HG03097 (cell line): ENCODE results near the gene IL4.
"Not testable (repeated sequence)": the region's sequence is repeated elsewhere in the genome, so short reads cannot be mapped to it uniquely, and the experiment has no call there.

ENCODE experiments used
- ATAC-seq: cut with Tn5 transposase; IDR thresholded peaks from one replicate; pipeline ENCODE4 v1.9.1; 2021; ENCODE audit not compliant: unreplicated experiment, low FRiP score

IL4 gene

DNA sequence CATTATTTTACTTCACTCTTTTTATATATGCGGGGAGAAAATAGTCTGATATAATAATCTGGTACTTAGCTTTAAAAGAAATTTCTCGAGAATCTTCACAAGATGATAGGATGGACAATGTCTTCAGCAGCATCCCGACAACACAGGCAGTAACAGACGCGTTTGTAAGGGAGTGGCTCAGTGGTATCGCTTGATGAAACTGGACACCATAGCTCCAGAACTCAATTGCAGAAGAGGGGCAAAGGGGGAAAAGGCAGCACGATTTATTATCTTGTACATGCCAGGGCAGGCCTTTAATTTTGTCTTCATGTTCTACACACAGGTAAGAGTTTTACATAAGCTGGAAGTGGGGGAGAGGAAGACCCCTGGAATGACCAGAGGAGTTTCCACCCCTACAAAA, 15.7 kb downstream of the IL4 start:
- ATAC-seq: no peak

DNA sequence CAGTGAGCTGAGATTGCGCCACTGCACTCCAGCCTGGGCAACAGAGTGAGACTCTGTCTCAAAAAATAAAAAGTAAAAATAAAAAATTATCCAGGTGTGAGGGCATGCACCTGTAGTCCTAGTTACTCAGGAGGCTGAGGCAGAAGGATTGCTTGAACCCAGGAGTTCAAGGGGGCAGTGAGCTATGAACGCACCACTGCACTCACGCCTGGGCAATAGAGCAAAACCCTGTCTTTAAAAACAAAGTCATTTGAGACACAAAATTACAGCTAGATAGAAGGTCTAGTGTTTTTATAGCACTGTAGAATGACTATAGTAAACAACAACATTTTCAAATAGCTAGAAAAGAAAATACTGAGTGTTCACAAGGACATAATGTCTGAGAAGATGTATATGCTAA, 16.4 kb downstream of the IL4 start:
- ATAC-seq: no peak

DNA sequence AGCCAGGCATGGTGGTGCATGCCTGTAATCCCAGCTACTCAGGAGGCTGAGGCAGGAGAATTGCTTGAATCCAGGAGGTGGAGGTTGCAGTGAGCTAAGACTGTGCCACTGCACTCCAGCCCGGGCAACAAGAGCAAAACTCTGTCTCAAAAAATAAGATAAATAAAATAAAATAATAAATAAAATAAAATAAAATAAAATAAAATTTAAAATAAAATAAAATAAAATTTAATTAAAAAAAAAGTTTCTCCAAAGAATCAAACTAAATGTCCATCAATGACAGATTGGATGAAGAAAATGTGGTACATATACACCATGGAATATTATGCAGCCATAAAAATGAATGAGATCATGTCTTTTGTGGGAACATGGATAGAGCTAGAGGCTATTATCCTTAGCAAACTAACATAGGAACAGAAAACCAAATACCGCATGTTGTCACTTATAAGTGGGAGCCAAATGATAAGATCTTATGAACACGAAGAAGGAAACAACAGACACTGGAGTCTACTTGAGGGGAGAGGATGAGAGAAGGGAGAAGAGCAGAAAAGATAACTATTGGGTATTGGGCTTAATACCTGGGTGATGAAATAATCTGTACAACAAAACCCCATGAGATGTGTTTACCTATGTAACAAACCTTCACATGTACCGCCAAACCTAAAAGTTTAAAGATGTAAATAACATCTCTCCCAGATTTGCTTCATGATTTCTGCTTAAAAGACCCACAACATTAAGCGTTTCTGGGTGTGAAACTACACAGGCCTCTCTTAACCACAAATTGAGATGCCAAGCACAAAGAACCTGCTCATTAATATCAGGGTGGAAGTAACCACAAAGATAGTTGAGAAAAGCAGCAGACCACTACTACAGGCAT, 18.2 kb downstream of the IL4 start:
- not testable (repeated sequence) for ATAC-seq

DNA sequence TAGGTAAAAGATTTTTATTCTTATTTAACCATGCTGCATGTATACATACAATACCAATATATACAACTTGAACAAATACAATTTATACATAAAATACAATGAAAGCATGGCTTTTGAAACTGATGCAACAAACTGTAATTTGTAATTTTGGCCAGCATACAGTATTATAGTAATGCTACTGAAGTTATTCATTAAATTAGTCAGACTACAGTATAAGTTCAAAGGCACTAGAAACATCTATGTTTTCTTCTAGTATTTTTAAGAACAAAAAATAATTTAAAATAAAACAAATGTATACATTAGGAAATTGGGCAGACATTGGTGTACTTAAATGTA, 18.8 kb downstream of the IL4 start:
- ATAC-seq: no peak

DNA sequence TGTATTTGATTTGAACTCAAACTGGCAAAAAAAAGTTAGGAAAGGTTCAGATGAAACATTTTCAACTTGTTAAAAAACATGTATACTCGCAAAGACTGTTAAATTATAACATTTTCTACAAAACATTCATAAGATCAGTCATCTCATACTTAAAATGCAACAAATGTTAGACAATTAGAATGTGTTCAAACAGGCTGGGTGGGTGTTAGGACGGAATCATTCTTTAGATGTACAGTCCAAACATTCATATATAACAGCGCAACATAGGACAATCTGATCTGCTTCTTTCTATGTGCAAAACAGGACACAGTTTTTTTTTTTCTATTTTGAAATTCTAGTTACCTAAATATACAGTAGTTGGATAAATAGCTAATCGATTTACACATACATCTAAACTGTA, 22.2 kb downstream of the IL4 start:
- no peak for ATAC-seq

DNA sequence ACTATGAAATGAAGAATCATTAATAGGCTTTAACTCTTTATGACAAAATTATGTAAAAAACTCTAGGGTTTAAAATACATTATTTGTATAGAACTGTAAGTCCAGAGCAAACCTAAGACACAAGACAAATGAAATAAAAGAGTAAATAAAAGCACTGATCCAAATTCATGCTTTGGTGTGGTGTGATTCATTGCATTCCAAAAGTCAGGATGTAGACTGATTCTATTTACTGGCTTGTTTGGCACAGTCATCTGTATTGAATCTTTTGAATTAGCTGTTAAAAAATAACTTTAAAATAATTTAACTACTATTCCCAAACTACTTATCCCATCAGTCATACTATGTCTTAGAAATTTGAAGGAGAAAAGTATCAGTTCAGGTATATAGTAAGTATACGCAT, 31.1 kb downstream of the IL4 start:
- ATAC-seq: no peak

DNA sequence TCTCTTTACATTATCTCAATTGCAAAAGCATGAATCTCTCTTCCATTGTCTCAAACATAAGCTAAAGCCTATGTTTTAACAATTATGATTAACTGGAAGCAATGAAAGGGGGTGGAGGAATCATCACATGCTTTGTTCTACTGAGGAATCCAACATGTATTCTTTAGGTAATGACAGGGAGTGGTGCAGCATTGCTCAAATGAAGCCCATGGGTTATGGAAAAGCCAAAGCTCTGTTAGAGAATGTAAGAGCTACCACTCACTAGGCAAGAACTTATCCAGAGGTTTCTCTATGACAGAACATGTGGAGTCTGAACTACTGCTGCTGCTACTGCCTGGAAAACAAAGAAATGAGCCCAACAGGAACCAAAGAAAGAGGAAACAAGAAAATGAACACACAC, 34.9 kb downstream of the IL4 start:
- ATAC-seq: no peak

DNA sequence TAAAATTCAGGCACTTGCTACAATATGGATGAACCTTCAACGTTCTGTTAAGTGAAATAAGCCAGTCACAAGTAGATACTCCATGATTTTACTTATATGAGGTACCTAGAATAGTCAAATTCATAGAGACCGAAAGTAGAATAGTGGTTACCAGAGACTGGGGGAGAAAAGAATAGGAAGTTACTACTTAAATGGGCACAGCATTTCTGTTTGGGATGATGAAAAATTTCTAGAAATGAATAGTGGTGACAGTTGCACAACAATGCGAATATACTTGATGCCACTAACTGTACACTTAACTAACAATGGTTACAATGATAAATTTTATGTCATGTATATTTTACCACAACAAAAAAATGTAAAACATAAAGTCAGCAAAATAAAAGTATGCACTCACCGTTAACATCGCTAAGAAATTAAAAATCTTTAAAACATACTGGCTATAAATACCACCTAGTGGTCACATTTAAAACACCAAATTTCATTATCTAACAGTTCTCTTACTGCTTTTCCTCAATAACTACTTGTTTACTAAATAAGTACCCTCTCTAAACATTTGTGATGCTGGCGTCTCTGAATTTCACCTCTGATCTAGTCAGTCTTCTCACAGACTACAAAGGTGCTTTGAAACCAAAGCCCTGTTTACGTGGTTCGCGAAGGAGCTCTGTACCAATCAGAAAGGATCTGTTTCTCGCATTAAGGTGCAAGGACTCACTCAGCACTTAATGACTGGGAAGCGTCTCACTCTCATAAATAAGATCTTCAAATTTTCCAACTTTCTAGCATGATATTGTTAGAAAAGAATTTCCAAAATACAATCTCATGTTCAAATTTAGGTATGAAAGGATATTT, 40.9 kb downstream of the IL4 start:
- ATAC-seq: no peak

DNA sequence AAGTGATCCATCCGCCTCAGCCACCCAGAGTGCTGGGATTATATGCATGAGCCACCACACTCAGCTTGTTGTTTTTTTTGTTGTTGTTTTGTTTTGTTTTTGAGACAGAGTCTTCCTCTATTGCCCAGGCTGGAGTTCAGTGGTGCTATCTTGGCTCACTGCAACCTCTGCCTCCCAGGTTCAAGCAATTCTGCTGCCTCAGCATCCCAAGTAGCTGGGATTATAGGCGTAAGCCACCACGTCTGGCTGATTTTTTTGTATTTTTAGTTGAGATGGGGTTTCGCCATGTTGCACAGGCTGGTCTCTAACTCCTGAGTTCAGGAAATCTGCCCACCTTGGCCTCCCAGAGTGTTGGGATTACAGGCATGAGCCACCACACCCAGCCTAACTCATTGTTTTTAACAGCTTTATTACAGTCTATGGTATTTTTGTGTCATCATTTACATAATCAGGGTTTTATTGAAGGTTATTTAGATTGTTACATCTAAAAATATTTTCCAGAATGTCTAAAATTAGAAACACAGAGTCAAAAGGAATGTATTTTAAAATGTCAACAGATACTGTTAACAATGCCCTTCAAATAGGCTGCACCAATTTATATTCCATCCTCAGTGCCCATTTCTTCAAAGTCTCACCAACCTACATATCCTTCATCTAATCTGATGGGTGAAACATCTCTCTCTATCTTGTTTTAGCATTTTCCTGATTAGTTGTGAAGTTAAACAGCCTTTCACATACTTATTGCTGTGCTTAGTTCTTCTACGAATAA, 44.9 kb downstream of the IL4 start:
- no peak for ATAC-seq

DNA sequence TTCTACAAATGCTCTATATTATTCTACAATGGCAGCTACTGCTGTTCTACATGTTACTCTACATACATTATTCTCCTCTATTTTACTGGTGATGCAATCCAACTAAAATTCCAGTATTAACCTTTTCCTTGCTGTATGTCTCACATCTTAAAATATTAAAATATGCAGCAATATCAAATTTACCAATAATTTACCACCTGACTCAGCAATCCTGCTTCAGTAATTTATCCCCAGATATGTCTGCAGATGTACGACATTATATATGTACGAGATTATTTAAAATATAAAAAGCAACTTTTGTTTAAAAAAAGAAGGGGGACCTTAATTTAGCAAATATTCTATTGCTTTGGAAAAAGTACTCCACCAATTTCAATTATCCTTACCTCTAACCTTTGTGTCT, 52.0 kb downstream of the IL4 start:
- ATAC-seq: no peak

DNA sequence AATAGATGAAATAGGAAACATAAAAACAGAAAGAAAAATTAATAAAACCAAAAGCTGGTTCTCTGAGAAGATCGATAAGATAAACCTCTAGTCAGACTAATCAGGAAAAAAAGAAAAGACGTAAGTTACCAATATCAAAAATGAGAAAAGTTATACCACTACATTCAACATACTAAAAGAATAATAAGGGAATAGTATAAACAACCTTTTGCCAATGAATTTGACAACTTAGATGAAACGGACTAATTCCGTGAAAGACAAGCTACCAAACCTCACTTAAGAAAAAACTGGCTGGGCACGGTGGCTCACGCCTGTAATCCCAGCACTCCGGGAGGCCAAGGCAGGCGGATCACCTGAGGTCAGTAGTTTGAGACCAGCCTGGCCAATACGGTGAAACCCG, 56.1 kb downstream of the IL4 start:
- no peak for ATAC-seq
